Erythroblast (primary cell): ENCODE measurements around the gene SCAI.
A peak's percentile ranks its signal among the peaks of the same experiment; 100 is the strongest.
"Not testable (repeated sequence)": the region's sequence is repeated elsewhere in the genome, so short reads cannot be mapped to it uniquely, and the experiment has no call there.

ENCODE experiments used
- DNase-seq, 2 experiments: peaks; one replicate each; lab custom pipeline; 2025; lab: John Stamatoyannopoulos, UW
- GATA1 ChIP-seq: IDR thresholded peaks from 2 replicates; pipeline ENCODE4 v1.6.1; 2011; ENCODE audit warnings: low read depth, mild to moderate bottlenecking, control low read depth, low read length, moderate library complexity
- POLR2A ChIP-seq: IDR thresholded peaks from 2 replicates; pipeline ENCODE4 v1.6.1; 2011; ENCODE audit warnings: mild to moderate bottlenecking, low read length

SCAI gene

DNA sequence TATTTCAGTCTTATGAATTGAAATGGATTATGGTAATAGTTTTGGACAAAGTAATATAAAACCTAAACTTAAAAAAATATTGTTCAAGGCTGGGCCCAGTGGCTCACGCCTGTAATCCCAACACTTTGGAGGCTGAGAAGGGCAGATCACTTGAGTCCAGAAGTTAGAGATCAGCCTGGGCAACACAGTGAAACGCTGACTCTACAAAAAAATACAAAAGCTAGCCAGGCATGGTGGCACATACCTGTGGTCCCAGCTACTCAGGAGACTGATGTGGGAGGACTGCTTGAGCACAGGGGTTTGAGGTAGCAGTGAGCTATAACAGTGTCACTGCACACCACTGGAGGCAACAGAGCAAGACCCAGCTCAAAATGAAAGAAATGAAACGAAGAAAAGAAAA is 81.9 kb downstream of the SCAI start:
- DNase-seq = no peak

DNA sequence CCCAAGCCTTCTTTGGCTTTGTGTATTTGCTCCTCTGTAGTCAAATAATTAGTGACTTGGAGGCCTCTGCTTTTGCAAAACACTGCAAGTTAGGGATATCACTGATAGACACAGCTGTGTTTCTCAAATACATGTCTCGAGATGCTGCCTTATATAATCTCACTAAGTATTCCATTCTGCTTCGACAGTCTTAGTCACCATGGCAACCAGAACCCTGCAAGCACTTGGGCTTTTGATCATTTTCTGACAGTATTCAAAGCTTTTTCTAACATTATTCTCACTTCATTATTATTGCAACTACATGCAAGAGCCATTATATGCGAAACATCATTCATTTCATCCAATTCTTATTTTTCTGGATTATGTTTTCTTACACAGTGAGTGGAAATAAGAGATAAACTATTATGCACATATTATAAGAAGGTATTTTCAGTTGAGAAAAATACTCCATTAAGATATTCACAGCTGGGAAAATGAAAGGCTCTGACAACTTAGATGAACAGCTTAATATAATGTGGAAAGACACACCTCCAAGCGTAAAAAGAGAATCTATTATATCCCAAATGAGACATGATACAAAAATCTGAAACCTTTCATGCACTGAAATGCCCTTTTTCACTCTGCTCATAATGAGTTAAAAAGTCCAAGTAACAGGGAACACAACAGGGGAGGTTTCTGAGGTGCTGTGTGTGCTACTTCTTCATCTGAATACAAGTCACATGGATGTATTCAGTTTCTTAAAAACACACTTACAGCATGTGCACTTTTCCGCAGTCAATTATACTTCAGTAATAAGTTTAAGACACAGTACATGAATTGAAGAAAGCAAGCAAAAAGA is 93.9 kb downstream of the SCAI start:
- TF ChIP-seq POLR2A (no peak), GATA1 (no peak)

More for the DNA sequence above, 81.9 kb downstream of the SCAI start:
- TF ChIP-seq GATA1 (no peak), POLR2A (no peak)

DNA sequence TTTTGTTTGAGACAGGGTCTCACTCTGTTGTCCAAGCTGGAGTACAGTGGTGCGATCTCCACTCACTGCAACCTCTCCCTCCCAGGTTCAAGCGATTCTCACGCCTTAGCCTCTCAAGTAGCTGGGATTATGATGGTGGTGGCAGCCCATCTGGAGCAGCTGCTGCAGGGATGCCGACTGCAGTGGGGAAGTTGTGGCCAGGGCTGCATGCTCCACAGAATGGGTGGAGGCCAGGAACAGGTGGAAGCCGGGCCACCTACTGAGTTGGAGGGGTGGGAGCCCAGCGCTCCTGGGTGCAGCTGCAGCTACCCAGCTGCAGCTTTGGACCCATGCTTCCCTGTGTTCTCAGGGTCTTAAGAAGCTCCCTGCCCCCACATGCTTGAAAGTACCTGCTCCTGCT is 99.7 kb downstream of the SCAI start:
- TF ChIP-seq POLR2A (no peak), GATA1 (no peak)
- no peak for DNase-seq

More for the DNA sequence above, 93.9 kb downstream of the SCAI start:
- no peak for DNase-seq

DNA sequence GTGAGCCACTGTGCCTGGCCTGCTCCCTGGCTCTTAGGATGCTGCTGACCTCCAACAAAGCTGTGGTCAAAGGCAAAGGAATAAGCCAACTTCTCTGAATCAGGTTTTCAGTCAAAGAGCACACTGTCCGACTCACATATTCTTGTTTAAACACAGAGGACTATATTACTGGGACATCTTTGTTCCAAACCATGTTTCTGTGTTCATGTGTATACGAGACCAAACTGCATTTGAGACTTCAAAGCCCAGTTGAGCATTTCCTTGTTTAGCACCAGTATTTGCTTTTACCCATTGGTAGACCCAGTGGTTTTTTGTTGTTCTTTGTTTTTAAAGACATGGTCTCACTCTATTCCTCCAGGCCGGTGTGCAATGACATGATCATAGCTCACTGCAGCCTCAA is 100.2 kb downstream of the SCAI start:
- TF ChIP-seq GATA1 (no peak), POLR2A (no peak)

DNA sequence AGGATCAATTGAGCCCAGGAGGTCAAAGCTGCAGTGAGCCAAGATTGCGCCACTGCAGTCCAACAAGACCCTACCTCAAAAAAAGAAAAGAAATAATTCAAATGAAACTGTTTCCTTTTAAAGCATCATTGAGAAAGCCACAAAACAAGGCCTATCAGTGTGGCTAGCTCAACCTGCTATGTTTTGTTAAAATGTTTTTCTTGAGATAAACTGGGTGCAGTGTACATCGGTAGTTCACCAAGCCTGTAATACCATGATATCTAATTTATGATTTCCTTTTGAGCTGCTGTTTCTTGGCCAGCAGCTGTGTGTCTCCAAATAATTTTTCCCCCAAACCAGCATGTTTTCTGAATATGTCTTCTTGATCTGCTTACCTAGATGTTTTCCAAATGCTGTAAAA is 105.2 kb downstream of the SCAI start:
- peak; percentile 28 to 67 for DNase-seq
- no peak for TF ChIP-seq POLR2A
- no peak for TF ChIP-seq GATA1

More for the DNA sequence above, 100.2 kb downstream of the SCAI start:
- DNase-seq = no peak

DNA sequence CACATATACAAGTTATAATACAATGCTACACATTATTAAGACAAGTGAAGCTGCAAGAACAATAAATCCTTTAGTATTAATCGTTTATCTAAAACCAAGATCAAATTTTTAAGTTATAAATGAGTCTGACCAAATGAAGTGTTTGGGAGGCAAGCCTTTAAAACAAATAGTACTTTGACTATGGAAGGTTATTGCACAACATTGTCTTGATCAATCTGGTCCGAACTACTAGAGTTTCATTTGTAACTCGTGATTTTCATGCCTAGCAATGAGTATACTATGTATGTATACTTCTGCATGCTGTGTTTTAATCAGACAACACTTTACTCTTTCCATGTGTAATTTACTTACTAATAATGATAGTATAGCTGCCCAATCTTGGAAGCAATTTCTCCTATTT is 115.3 kb downstream of the SCAI start:
- no peak for TF ChIP-seq POLR2A
- TF ChIP-seq GATA1 = no peak
- no peak for DNase-seq

DNA sequence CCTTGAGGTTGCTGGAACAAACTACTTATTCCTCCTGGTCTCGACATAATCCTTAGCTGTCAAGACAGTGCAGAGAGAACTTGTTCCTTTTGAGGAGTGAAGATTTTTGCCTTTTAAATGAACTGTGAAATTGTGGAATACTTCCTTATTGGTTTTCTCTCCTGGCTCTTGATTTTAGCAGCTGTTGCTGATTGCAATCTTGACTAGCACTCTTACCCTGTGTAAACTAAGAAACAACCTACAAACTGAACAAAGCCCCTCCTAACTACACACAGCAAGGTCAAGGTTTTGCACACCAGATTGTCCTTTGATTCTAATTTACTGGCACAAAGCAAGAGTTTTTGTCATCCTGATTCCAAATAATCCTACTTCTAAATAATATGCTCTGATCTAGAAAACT is 118.4 kb downstream of the SCAI start:
- DNase-seq = no peak
- TF ChIP-seq GATA1 (no peak), POLR2A (no peak)

DNA sequence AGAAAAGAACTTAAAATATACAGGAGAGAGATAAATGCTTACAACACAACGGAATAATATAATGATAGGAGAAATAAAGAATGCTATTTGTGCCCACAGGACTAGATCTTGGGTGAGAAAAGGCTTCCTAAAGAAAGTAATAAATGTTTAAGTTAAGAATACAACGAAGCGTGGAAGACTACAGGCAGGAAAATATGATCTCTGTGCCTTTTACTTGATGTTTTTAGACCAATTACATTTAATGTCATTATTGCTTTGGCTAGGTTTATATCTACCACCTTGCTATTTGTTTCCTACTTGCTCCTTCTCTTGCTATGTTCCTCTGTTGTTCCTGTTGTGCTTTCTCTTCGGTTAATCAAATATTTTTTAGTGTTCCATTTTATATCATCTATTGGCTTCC is 122.3 kb downstream of the SCAI start:
- TF ChIP-seq POLR2A (no peak), GATA1 (no peak)
- DNase-seq = no peak

DNA sequence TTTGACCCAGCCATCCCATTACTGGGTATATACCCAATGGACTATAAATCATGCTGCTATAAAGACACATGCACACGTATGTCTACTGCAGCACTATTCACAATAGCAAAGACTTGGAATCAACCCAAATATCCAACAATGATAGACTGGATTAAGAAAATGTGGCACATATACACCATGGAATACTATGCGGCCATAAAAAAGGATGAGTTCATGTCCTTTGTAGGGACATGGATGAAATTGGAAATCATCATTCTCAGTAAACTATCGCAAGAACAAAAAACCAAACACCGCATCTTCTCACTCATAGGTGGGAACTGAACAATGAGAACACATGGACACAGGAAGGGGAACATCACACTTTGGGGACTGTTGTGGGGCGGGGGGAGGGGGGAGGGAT is 127.7 kb downstream of the SCAI start:
- DNase-seq = not testable (repeated sequence)

DNA sequence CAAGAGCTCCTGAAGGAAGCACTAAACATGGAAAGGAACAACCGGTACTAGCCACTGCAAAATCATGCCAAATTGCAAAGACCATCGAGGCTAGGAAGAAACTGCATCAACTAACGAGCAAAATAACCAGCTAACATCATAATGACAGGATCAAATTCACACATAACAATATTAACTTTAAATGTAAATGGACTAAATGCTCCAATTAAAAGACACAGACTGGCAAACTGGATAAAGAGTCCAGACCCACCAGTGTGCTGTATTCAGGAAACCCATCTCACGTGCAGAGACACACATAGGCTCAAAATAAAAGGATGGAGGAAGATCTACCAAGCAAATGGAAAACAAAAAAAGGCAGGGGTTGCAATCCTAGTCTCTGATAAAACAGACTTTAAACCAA is 131.3 kb downstream of the SCAI start:
- DNase-seq = not testable (repeated sequence)

DNA sequence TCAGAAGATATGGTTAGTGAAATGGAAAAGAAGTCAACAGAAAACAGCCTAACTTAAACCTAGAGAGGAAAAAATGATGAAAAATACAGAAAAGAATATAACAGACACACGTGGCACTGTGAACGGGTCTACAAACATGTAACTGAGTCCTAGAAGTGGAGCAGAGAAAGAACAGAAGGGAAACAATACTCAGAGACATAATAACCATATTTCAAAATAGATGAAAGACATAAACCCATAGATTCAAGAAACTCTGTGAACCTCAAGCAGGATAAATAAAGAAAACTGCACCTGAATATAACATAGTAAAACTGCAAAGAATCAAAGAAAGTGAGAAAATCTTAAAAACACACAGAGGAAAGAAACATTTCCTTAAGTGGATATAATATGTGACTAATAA is 134.7 kb downstream of the SCAI start:
- TF ChIP-seq GATA1 (no peak), POLR2A (no peak)
- no peak for DNase-seq

DNA sequence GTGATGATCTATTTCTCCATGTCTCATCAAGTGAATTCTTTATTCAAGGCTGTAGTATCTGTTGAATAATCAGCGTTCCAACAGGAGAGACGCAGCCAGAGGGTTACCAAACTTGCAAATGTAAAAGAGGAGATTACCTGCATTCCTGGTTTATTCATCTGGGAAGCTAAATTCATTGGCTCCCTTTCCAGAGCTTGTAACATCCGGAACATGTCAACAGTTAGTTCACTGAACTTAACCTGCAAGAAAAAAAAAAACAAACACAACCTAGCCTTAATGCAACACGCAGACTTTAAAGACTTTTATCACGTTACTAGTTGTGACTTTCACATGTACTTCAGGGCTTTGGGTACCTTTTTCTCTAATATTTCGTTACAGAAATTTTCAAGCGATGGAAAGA is 140.0 kb downstream of the SCAI start:
- no peak for TF ChIP-seq POLR2A
- no peak for DNase-seq

DNA sequence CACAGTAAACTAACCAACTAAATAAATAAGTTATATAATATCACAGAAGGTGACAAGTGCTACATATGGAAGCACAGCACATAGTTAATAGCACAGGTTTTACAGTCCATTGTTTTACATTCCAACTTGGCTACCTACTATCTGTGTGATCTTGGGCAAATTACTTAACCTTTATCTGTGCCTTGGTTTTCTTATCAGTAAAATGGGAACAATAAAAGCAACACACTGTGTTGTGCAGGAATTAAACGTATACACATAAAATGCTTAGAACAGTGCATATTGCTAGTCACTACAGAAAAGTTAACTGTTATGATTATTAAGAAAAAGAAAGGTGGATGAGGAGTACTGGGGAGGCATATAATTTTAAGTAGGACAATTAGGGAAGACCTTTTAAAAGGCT is 159.6 kb downstream of the SCAI start:
- no peak for TF ChIP-seq GATA1
- TF ChIP-seq POLR2A = no peak
- DNase-seq = no peak

DNA sequence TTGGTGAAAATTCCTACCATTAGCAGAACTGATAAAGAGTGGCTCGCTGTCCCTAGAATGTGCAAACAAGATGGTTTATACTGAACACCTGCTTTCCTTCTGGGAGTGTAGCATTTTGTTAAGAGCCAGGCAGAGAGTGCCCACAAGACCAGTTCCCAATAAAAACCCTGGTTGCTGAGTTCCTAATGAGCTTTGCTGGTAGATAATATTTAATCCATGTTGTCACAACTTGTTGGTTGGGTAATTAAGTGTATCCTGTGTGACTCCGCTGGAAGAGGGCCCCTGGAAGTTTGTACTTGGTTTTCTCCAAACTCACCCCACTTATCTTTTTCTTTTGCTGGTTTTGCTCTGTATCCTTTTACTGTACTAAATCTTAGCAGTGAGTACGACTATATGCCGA is 162.9 kb downstream of the SCAI start:
- TF ChIP-seq GATA1 (no peak), POLR2A (no peak)
- DNase-seq = no peak

DNA sequence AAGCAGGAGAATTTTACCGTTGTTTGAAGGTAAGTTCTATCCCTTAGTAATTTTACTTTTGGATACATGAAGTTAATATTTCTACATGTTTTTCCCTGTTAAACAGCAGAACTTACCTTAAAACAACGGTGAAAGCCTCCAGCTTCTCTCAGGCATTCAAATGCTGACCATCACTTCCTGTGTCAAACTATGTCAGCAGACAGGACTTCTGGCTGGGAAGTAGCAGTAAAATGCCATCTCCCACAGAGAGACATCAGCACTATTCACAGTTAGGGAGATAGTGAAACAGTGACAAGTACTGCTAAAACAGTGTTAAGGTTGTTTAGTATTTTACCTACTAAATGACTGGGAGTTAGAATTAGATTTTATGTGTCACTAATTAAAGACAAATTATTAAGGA is 168.2 kb downstream of the SCAI start:
- no peak for TF ChIP-seq GATA1
- TF ChIP-seq POLR2A = no peak
- no peak for DNase-seq
